ENCODE data around the gene ALPL.
A peak's percentile ranks its signal among the peaks of the same experiment; 100 is the strongest.

The ALPL gene

GRCh38 chr1:21532496-21532895 is 23.3 kb downstream of the ALPL start:
- DNase-seq, result no peak

GRCh38 chr1:21532992-21533534 is 23.8 kb downstream of the ALPL start:
- DNase-seq, result no peak

- DNase-seq, result no peak
Observed at GRCh38 chr1:21534146-21534545, 24.9 kb downstream of the ALPL start.

DNA sequence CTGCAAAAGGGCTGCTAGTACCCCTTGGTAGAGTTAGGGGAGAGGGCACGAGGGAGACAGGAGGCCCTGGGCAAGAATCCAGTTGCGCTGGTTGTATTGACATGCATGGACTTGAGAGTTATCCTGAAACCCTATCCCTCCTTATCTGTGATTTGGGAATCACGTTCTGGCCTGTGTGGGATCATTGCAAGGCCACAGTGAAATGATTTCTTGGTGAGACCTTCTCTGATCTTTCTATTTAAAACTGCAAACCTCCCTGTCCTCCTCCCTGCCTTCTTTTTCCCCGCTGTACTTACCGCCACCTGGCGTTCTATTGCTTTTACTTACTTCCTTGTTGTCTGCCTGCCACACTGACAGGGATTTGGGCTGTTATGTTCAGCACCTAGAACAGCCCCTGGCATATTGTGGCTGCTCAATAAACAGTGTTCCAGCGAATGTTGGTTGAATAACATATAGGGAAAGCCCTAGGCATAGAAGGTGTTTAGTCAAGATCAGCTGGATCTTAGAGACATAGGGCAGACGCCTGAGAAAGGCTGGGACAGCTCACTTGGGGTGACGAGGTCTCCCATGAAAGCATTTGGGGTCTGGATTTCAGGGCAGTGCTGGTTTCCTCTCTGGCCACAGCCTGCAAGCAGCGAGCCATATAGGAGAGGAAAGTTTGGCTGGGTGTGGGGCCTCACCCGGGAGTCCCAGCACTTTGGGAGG is 25.6 kb downstream of the ALPL start:
- peak; percentile 12 for DNase-seq

GRCh38 chr1:21536218-21536617 is 27.0 kb downstream of the ALPL start:
- DNase-seq, result no peak

DNA sequence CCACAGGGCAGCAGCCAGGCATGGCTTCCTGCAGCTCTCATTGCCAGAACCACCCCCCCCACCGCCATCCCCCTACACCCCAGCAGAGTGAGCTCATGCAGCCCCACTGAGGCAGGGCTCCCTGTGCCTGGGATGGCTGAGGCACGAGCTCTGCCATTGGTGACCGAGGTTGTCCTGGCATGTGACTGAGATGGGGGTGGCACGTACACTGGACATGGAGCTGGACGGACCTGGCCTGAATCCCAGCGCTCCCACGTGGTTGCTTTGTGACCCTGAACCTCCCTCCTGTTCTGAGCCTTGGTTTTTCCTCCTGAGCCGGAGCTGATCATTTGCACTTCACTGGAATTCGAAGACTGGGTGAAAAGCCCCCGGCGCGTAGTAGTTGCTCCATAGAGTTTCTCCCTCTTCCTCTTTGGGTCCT is 28.3 kb downstream of the ALPL start:
- no peak for DNase-seq

DNA sequence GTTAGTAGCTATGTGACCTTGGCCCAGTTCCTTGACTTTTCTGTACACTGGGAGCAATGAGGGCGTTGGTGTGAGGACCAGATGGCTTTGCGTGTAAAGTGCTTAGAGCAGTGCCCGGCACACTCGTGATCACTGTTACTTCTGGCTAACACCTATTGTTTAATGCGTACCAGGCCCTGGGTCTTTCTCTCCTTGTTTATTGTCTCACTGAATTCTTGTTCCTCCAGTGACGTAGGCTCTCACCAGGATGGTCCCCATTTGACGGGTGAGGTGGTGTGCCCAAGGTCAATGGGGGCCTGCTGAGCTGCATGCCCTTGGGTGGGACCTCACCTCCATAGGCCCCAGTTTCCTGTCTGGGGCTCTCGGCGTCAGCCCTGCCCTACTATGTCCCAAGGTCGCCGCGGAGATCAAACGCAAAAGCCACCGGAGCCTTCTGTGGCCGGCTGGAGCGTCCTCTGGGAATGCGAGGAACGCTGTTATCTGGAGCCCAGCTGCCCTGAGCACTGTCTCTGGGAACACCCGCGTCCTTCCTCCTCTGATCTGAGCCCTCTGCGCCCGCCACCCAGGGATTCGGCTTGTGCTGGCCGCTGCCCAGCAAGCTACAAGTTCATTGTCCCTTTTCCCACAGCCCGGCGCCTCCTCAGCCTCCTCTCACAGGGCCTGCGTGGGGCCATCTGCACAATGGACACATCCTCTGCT is 28.9 kb downstream of the ALPL start:
- DNase-seq, result no peak

- DNase-seq, result no peak
Observed at GRCh38 chr1:21539933-21540332, 30.7 kb downstream of the ALPL start.

- no peak for DNase-seq
Observed at GRCh38 chr1:21541329-21541728, 32.1 kb downstream of the ALPL start.

DNA sequence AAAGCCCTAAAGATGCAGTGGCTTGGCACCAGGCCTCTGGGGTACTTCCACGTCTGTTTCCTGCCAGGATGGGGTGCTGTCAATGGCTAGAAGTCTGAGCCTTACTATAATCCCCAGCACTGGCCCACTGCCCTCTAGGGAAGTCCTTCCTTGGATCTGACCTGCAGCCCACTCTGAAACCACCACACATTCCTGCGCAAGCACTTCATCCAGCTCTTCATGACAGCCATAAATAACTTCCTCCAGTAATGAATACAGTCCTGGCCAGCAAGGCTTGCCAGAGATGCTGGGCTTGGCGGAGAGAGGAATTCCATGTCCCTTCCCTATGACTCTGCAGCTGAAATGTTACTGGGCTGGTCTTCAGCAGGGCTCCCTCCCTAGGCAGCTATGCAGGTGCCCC is 32.6 kb downstream of the ALPL start:
- no peak for DNase-seq

- no peak for DNase-seq
Observed at GRCh38 chr1:21543598-21543997, 34.4 kb downstream of the ALPL start.

DNA sequence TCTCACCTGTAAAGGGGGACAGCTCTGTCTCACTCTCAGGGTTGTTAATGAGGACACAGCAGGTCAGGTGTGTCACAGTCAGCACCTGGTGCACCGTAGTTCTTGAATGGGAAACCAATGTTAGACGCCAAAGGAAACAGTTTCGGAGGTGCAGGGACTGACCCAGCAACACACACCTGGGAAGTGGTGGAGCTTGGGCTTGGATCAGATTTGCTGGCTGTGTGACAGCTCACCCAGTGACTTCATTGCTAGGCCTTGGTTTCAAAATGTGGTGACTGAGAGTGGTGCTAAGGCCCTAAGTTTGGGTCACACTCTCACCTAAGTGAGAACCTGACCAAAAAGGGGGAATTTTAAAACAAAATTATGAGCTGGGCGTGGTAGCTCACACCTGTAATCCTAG is 34.9 kb downstream of the ALPL start:
- no peak for DNase-seq

- DNase-seq, result no peak
Observed at GRCh38 chr1:21546122-21546825, 37.1 kb downstream of the ALPL start.

- no peak for DNase-seq
Observed at GRCh38 chr1:21547876-21548275, 38.7 kb downstream of the ALPL start.

- DNase-seq, result no peak
Observed at GRCh38 chr1:21550097-21550496, 40.9 kb downstream of the ALPL start.

- no peak for DNase-seq
Observed at GRCh38 chr1:21550866-21551475, 41.7 kb downstream of the ALPL start.

- no peak for DNase-seq
Observed at GRCh38 chr1:21552715-21553114, 43.5 kb downstream of the ALPL start.

DNA sequence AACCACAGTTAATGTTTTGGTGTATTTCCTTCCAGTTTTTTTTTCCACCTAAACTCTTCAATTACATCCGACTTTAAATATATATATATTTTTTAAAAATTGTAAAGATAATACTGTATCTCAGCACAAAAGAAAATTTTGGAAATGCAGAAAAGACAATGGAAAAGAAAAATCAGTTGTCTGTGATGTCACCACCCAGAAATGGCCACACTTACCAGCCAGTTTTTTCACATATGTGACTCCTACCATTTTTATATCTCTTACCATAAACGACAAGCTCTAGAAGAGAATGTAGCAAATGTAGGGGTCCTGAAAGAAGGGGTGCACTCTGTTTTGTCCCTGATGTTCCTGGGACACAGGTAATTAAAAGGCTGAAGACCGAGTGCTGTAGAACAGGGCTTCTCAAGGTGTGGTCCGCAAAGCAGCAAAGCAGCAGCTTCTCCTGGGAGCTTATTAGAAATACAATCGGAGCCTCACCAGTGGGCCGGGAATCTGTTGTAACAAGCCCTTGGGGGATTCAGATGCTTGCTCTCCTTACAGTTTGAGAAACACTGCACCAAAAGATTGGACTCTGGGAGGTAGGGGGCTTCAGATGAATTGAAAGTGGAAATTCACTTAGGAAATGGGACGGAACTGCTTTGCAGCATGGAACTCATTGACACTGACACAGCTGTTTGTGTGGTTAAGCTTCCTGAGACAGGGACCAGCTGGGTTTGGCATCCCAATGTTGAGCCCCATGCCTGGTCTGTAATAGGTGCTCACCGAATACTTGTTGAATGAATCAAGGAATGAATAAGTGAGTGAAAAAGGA is 44.1 kb downstream of the ALPL start:
- no peak for DNase-seq

DNA sequence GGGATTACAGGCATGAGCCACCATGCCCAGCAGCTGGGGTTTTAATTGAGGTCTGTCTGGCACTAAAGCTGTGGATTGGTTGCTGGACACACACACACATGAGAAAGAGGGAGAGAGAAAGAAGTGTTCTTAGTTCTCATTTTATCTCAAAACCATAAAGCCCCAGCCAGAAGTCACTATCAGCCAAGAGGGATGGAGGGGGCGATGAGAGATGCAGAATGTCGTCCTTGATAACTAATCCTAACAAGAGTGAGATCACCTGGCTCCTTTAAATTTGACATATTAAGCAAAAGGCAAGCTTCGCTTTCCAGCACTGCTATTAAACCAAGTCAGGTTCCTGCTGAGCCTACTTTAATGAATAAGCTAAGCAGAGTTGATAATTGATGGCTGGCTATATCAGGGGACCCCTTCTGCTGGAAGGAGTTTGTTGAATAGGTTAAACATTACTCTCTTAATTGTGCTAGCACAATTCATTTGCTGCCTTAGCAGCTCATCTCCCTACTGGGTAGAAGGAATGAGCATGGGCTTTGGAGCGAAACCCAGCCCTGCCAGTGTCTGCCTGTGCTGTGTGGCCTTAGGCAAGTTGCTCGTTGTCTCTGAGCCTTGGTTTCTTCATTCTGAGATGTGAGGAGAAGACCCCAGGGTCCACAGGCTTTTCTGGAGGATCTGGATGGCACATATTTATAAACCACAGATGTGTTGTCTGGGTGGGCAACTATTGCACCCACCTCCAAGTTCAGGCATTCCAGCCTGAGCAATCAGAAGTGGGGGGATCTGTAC is 50.8 kb downstream of the ALPL start:
- DNase-seq, result no peak

GRCh38 chr1:21560916-21561638 is 51.9 kb downstream of the ALPL start:
- no peak for DNase-seq

DNA sequence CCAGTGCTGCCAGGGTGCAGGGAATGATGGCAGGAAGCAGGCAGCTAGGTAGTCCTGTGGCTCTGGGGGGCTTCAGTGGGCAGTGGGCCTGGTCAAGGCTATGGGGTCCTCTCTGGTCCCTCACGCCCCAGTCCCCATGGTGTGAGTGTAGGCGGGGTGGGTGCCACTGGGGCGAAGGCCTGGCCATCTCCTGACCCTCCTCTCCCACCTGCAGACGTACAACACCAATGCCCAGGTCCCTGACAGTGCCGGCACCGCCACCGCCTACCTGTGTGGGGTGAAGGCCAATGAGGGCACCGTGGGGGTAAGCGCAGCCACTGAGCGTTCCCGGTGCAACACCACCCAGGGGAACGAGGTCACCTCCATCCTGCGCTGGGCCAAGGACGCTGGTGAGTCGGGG is 53.7 kb downstream of the ALPL start:
- no peak for DNase-seq

All from activated CD4-positive, alpha-beta T cell treated with anti-CD3 and anti-CD28 coated beads, Interleukin-2, amount 50 U/mL, for 16 hours (primary cell).